Smooth muscle cell (in vitro differentiated cells): ENCODE data around the gene SLC6A7. TPM values are rescaled to one million over a fixed set of nuclear protein-coding genes. Genes with fewer than 3 reads are reported as not detected.

Source experiments
- DNase-seq: peaks from one replicate; lab custom pipeline; 2025; ENCODE audit not compliant: unreplicated experiment; lab: John Stamatoyannopoulos, UW
- H2AFZ ChIP-seq: fragments of 200-600 bp; sonication (generic); 2 replicates; pipeline ENCODE4 v1.6.0; 2016; ENCODE audit warnings: antibody characterized with exemption, low read depth, mild to moderate bottlenecking
- H3F3A ChIP-seq: fragments of 200-600 bp; sonication (generic); 2 replicates; pipeline ENCODE4 v1.6.0; 2017; ENCODE audit warnings: antibody characterized with exemption, low read depth
- H3K27ac ChIP-seq: fragments of 200-600 bp; sonication (generic); 2 replicates; pipeline ENCODE4 v1.5.1; 2016; ENCODE audit warnings: low read depth, mild to moderate bottlenecking
- H3K27me3 ChIP-seq: fragments of 200-600 bp; sonication (generic); 2 replicates; pipeline ENCODE4 v1.6.1; 2016; ENCODE audit warnings: low read depth, mild to moderate bottlenecking
- H3K36me3 ChIP-seq: fragments of 200-600 bp; sonication (generic); 2 replicates; pipeline ENCODE4 v1.5.1; 2016; ENCODE audit warnings: low read depth
- H3K4me1 ChIP-seq: fragments of 200-600 bp; sonication (generic); 2 replicates; pipeline ENCODE4 v1.5.1; 2016; ENCODE audit warnings: low read depth
- H3K4me2 ChIP-seq: fragments of 200-600 bp; sonication (generic); 2 replicates; pipeline ENCODE4 v1.6.0; 2016; ENCODE audit warnings: mild to moderate bottlenecking
- H3K4me3 ChIP-seq: fragments of 200-600 bp; sonication (generic); 2 replicates; pipeline ENCODE4 v1.5.1; 2016; ENCODE audit warnings: mild to moderate bottlenecking
- H3K79me2 ChIP-seq: fragments of 200-600 bp; sonication (generic); 2 replicates; pipeline ENCODE4 v1.6.0; 2016; ENCODE audit warnings: low read depth, mild to moderate bottlenecking
- H3K9ac ChIP-seq: fragments of 200-600 bp; sonication (generic); 2 replicates; pipeline ENCODE4 v1.6.0; 2016; ENCODE audit warnings: low read depth
- H3K9me3 ChIP-seq: fragments of 200-600 bp; sonication (generic); replicated peaks from 2 replicates; pipeline ENCODE4 v1.5.1; 2016; ENCODE audit warnings: low read depth
- H4K20me1 ChIP-seq: fragments of 200-600 bp; sonication (generic); 2 replicates; pipeline ENCODE4 v1.6.0; 2016; ENCODE audit warnings: low read depth
- CTCF ChIP-seq: fragments of 200-600 bp; sonication (generic); IDR thresholded peaks from 2 replicates; pipeline ENCODE4 v1.5.1; 2017; ENCODE audit warnings: borderline replicate concordance, mild to moderate bottlenecking, antibody characterized with exemption; ENCODE audit not compliant: insufficient read depth, poor library complexity, severe bottlenecking
- WGBS: methylation state at CpG from one replicate; pipeline ENCODE4 v1.1.7; 2016; ENCODE audit warnings: low lambda C conversion rate; 5-methylcytosine and 5-hydroxymethylcytosine counted together
- polyA plus RNA-seq: library from polyadenylated mRNA; unstranded; fragments of >200 nt; fragmentation: Nextera tagmentation; extraction: Ambion mirVana; gene quantifications from 2 replicates; pipeline ENCODE4 v1.2.1, GENCODE V29; 2016
- total RNA-seq: library from RNA; depleted of rRNA; stranded (reverse); fragments of >200 nt; gene quantifications from 2 replicates; pipeline ENCODE4 v1.2.3, GENCODE V29; 2014

Gene SLC6A7
- total and polyA plus RNA-seq, 2 experiments from 2014 or later = 0.10 TPM; not detected in 1

GRCh38 chr5:150184006-150184405 lies 5.9 kb upstream of the SLC6A7 start:
- no peak for DNase-seq
- Histone ChIP-seq H3K27ac (no peak overlapping the region), H3K79me2 (no peaks in the 10 kb centered on the region), H3K4me2 (no peak overlapping the region), H3F3A (no peaks in the 10 kb centered on the region), H3K27me3 (peaks cover 14% of the 10 kb centered on the region), H3K4me1 (no peaks in the 10 kb centered on the region), H3K9ac (no peak overlapping the region), H3K4me3 (no peak overlapping the region), H2AFZ (no peak overlapping the region), H4K20me1 (no peaks in the 10 kb centered on the region), H3K36me3 (no peaks in the 10 kb centered on the region), H3K9me3 (no peaks in the 10 kb centered on the region)
- 88% methylated on average over 2 of the region's 2 CpGs for WGBS
- TF ChIP-seq CTCF = no peak

GRCh38 chr5:150184990-150185912 lies 4.6 kb upstream of the SLC6A7 start:
- Histone ChIP-seq H4K20me1 (no peaks in the 10 kb centered on the region), H3K4me1 (peaks cover 2% of the 10 kb centered on the region), H3K4me3 (no peak overlapping the region), H3K27me3 (peaks cover 27% of the 10 kb centered on the region), H3K36me3 (no peaks in the 10 kb centered on the region), H3K4me2 (no peak overlapping the region), H3K79me2 (no peaks in the 10 kb centered on the region), H3F3A (no peaks in the 10 kb centered on the region), H3K27ac (no peak overlapping the region), H3K9me3 (no peaks in the 10 kb centered on the region), H2AFZ (no peak overlapping the region), H3K9ac (no peak overlapping the region)
- no peak for DNase-seq
- 86% methylated on average over 12 of the region's 12 CpGs for WGBS
- TF ChIP-seq CTCF = no peak

- Histone ChIP-seq H3K4me3 (no peak overlapping the region), H4K20me1 (no peaks in the 10 kb centered on the region), H3F3A (no peaks in the 10 kb centered on the region), H3K4me2 (no peak overlapping the region), H3K36me3 (no peaks in the 10 kb centered on the region), H3K9me3 (no peaks in the 10 kb centered on the region), H3K9ac (no peak overlapping the region), H3K79me2 (no peaks in the 10 kb centered on the region), H2AFZ (no peak overlapping the region), H3K27me3 (peaks cover 36% of the 10 kb centered on the region), H3K27ac (no peak overlapping the region), H3K4me1 (peaks cover 7% of the 10 kb centered on the region)
- no peak for DNase-seq
- no peak for TF ChIP-seq CTCF
- WGBS = 78% methylated on average over 8 of the region's 8 CpGs
Measured at GRCh38 chr5:150186137-150186536, 3.7 kb upstream of the SLC6A7 start.

- no peak overlapping the region for H3K9ac ChIP-seq
- no peaks in the 10 kb centered on the region for H3F3A ChIP-seq
- peaks cover 7% of the 10 kb centered on the region for H3K4me1 ChIP-seq
- H3K4me2 ChIP-seq = no peak overlapping the region
- H3K27me3 ChIP-seq = peaks cover 40% of the 10 kb centered on the region
- no peaks in the 10 kb centered on the region for H3K36me3 ChIP-seq
- 69% methylated on average over 4 of the region's 4 CpGs for WGBS
- no peak for TF ChIP-seq CTCF
- H3K4me3 ChIP-seq = no peak overlapping the region
- H3K79me2 ChIP-seq = no peaks in the 10 kb centered on the region
- H4K20me1 ChIP-seq = no peaks in the 10 kb centered on the region
- no peak overlapping the region for H2AFZ ChIP-seq
- H3K9me3 ChIP-seq = no peaks in the 10 kb centered on the region
- DNase-seq = no peak
- no peak overlapping the region for H3K27ac ChIP-seq
Measured at GRCh38 chr5:150186897-150187296, 3.0 kb upstream of the SLC6A7 start.
